IMR-90 (cell line): ENCODE measurements around the gene INTS11. TPM values are rescaled to one million over a fixed set of nuclear protein-coding genes. Genes with fewer than 3 reads are reported as not detected.
"Not testable (repeated sequence)": the region's sequence is repeated elsewhere in the genome, so short reads cannot be mapped to it uniquely, and the experiment has no call there.

Experiments
- ATAC-seq: fragments of 200-7000 bp; cut with Tn5 transposase; 2 replicates; pipeline ENCODE4 v1.9.1; 2020; ENCODE audit warnings: low read depth, mild to moderate bottlenecking, moderate library complexity
- BruUV-seq: library from RNA; stranded (reverse); fragments of 400-500 nt; replicated peaks from 2 replicates; lab custom pipeline; 2021; lab: Mats Ljungman, UMichigan
- CTCF ChIA-PET: fragments of 300-600 bp; formaldehyde crosslinking; extraction: SDS; loops from one replicate; lab custom pipeline; 2021; ENCODE audit warnings: antibody characterized with exemption; lab: Yijun Ruan, JAX
- POLR2A ChIA-PET: fragments of 300-600 bp; sonication (Branson Sonifier 250); formaldehyde crosslinking; loops from one replicate; lab custom pipeline; 2022; ENCODE audit warnings: antibody characterized with exemption; ENCODE audit not compliant: unreplicated experiment; lab: Charles Lee
- DNase-seq: peaks from one replicate; pipeline ENCODE4 v3.0.0; 2013
- H2AFZ ChIP-seq: replicated peaks from 2 replicates; pipeline ENCODE3; 2013; ENCODE audit warnings: low read length, mild to moderate bottlenecking; ENCODE audit not compliant: poor library complexity
- H2AK5ac ChIP-seq: 2 replicates; pipeline ENCODE4 v1.6.1; 2013; ENCODE audit warnings: low read depth, low read length, inconsistent platforms
- H2AK9ac ChIP-seq: replicated peaks from 2 replicates; pipeline ENCODE3; 2013; ENCODE audit warnings: mild to moderate bottlenecking, low read depth, low read length, moderate library complexity; ENCODE audit not compliant: poor library complexity
- H2BK120ac ChIP-seq: 2 replicates; pipeline ENCODE4 v1.6.1; 2013; ENCODE audit warnings: low read depth, low read length, inconsistent platforms
- H2BK15ac ChIP-seq: 3 replicates; pipeline ENCODE4 v1.6.1; 2013; ENCODE audit warnings: low read depth, low read length, inconsistent platforms
- H2BK20ac ChIP-seq: 2 replicates; pipeline ENCODE4 v1.6.1; 2013; ENCODE audit warnings: low read depth, mild to moderate bottlenecking, inconsistent platforms, low read length, moderate library complexity
- H2BK5ac ChIP-seq: 2 replicates; pipeline ENCODE4 v1.6.1; 2013; ENCODE audit warnings: mild to moderate bottlenecking, low read depth, low read length, inconsistent platforms; ENCODE audit not compliant: poor library complexity, severe bottlenecking
- H3K14ac ChIP-seq: replicated peaks from 2 replicates; pipeline ENCODE4 v1.6.1; 2013; ENCODE audit warnings: low read depth, low read length, inconsistent platforms
- H3K18ac ChIP-seq: 2 replicates; pipeline ENCODE4 v1.6.1; 2013; ENCODE audit warnings: low read depth, low read length, control low read depth
- H3K23ac ChIP-seq: 2 replicates; pipeline ENCODE4 v1.6.1; 2013; ENCODE audit warnings: low read depth, low read length, inconsistent platforms
- H3K27ac ChIP-seq: 2 replicates; pipeline ENCODE4 v1.5.1; 2013; ENCODE audit warnings: mild to moderate bottlenecking, control low read depth, low read length; ENCODE audit not compliant: insufficient read depth
- H3K27me3 ChIP-seq: 2 replicates; pipeline ENCODE4 v1.6.1; 2013; ENCODE audit warnings: low read length; ENCODE audit not compliant: control insufficient read depth, insufficient read depth
- H3K36me3 ChIP-seq: 2 replicates; pipeline ENCODE4 v1.6.1; 2013; ENCODE audit warnings: low read length, mixed read lengths; ENCODE audit not compliant: control insufficient read depth, insufficient read depth
- H3K4ac ChIP-seq: 2 replicates; pipeline ENCODE4 v1.6.1; 2013; ENCODE audit warnings: low read depth, low read length, inconsistent platforms
- H3K4me1 ChIP-seq: 2 replicates; pipeline ENCODE4 v1.6.1; 2013; ENCODE audit warnings: low read length, mixed read lengths; ENCODE audit not compliant: control insufficient read depth, insufficient read depth
- H3K4me2 ChIP-seq: 2 replicates; pipeline ENCODE4 v1.6.1; 2013; ENCODE audit warnings: low read depth, mild to moderate bottlenecking, control low read depth, low read length, moderate library complexity
- H3K4me3 ChIP-seq: 2 replicates; pipeline ENCODE4 v1.5.1; 2013; ENCODE audit warnings: low read depth, mild to moderate bottlenecking, control low read depth, low read length, moderate library complexity; ENCODE audit not compliant: insufficient read depth
- H3K56ac ChIP-seq: 2 replicates; pipeline ENCODE4 v1.6.1; 2013; ENCODE audit warnings: low read length, inconsistent platforms; ENCODE audit not compliant: insufficient read depth; ENCODE audit errors: extremely low read depth
- H3K79me1 ChIP-seq, 2 experiments: 2 replicates each; pipeline ENCODE4 v1.6.1; 2013; ENCODE audit warnings: low read length in 2 of 2, inconsistent platforms in 1 of 2, low read depth in 1 of 2
- H3K9ac ChIP-seq: 2 replicates; pipeline ENCODE4 v1.6.1; 2013; ENCODE audit warnings: low read depth, low read length, control low read depth
- H3K9me1 ChIP-seq: 2 replicates; pipeline ENCODE4 v1.6.1; 2013; ENCODE audit warnings: low read length, inconsistent platforms; ENCODE audit not compliant: insufficient read depth
- H3K9me3 ChIP-seq: 2 replicates; pipeline ENCODE4 v1.6.1; 2013; ENCODE audit warnings: low read length; ENCODE audit not compliant: control insufficient read depth, insufficient read depth
- H4K20me1 ChIP-seq: 2 replicates; pipeline ENCODE4 v1.6.1; 2013; ENCODE audit warnings: low read length, inconsistent platforms; ENCODE audit not compliant: insufficient read depth
- H4K5ac ChIP-seq: 2 replicates; pipeline ENCODE4 v1.6.1; 2013; ENCODE audit warnings: mild to moderate bottlenecking, low read depth, low read length, control low read depth
- H4K8ac ChIP-seq, 2 experiments: 2 replicates each; pipeline ENCODE4 v1.6.1; 2013; ENCODE audit warnings: low read depth in 2 of 2, low read length in 2 of 2, control low read depth in 1 of 2, inconsistent platforms in 1 of 2
- H4K91ac ChIP-seq: 2 replicates; pipeline ENCODE4 v1.6.1; 2013; ENCODE audit warnings: low read depth, low read length, inconsistent platforms; ENCODE audit not compliant: insufficient read depth
- BHLHE40 ChIP-seq: fragments of 150-350 bp; IDR thresholded peaks from 2 replicates; pipeline ENCODE4 v1.6.1; 2016; ENCODE audit warnings: mild to moderate bottlenecking, low read depth, low read length
- POLR2A ChIP-seq: IDR thresholded peaks from 2 replicates; pipeline ENCODE4 v1.6.1; 2012; ENCODE audit warnings: mild to moderate bottlenecking, low read depth, low read length
- SMC3 ChIP-seq: fragments of 150-350 bp; IDR thresholded peaks from 2 replicates; pipeline ENCODE4 v1.6.1; 2016; ENCODE audit warnings: low read depth, mild to moderate bottlenecking, antibody characterized with exemption, low read length, moderate library complexity
- WGBS, 2 experiments: methylation state at CpG; one replicate each; pipeline versions ENCODE4 v1.1.5 to v1.1.7; 2013; ENCODE audit warnings: missing lambda C conversion rate in 2 of 2; ENCODE audit not compliant: insufficient read length in 1 of 2; ENCODE audit errors: extremely low coverage in 2 of 2; 5-methylcytosine and 5-hydroxymethylcytosine counted together
- dilution Hi-C: fragments of 300-500 bp; cut with HindIII; formaldehyde crosslinking; loops from one replicate; pipeline ENCODE4 v1.14.3; 2018; ENCODE audit warnings: low sequenced_read_pairs; ENCODE audit not compliant: unreplicated experiment
- in situ Hi-C: fragments of 300-500 bp; cut with MboI; formaldehyde crosslinking; loops from 3 replicates; pipeline ENCODE4 v1.14.3; 2019; ENCODE audit warnings: low sequenced_read_pairs, inconsistent platforms, mixed read lengths
- intact Hi-C: fragments of 100-400 bp; cut with micrococcal nuclease; formaldehyde crosslinking; loops from 2 replicates; pipeline ENCODE4 v1.10.0; 2022
- polyA plus RNA-seq, 3 experiments: library from polyadenylated mRNA; depleted of rRNA; stranded (reverse); fragments of >200 nt; gene quantifications; 2 replicates each; pipeline ENCODE4 v1.2.3, GENCODE V29; 2012; ENCODE audit warnings: low replicate concordance in 1 of 3
- total RNA-seq: library from RNA; depleted of rRNA; stranded (reverse); fragments of >200 nt; gene quantifications from 2 replicates; pipeline ENCODE4 v1.2.3, GENCODE V29; 2012

INTS11 gene
- total and polyA plus RNA-seq, 2 of the 4 experiments (the other 2 are of a cell fraction): 56.1 to 123 TPM

GRCh38 chr1:1370771-1371300 lies 46.4 kb upstream of the INTS11 start:
- Histone ChIP-seq H3K27ac (no peak overlapping the region), H2AK5ac (no peak overlapping the region), H3K36me3 (peaks cover 8% of the 10 kb centered on the region), H4K5ac (no peak overlapping the region), H3K4me1 (peaks cover 11% of the 10 kb centered on the region), H3K18ac (no peak overlapping the region), H2BK15ac (no peak overlapping the region), H3K4ac (no peak overlapping the region), H2AK9ac (no peak overlapping the region), H3K4me3 (no peak overlapping the region), H2AFZ (no peak overlapping the region), H3K79me1 (peaks cover under 1 to 46% of the 10 kb centered on the region in 2 experiments; a peak in 3 of 4 replicates), H2BK5ac (no peak overlapping the region), H3K14ac (no peak overlapping the region), H3K9ac (no peak overlapping the region), H3K9me1 (0 out of 2 replicates have a peak, but pooled peaks cover 3% of the 10 kb centered on the region), H3K23ac (no peak overlapping the region), H4K20me1 (peaks cover 11% of the 10 kb centered on the region; the same call in 1 of the 2 replicates), H3K27me3 (no peaks in the 10 kb centered on the region), H3K56ac (no peak overlapping the region), H4K91ac (no peak overlapping the region), H3K4me2 (no peak overlapping the region), H3K9me3 (no peaks in the 10 kb centered on the region), H2BK20ac (no peak overlapping the region), H2BK120ac (no peak overlapping the region), H4K8ac (no peak overlapping the region)
- DNase-seq: no peak
- BruUV-seq: no TSS peak
- dilution Hi-C loops (no loop called here), intact Hi-C loops (no loop called here), in situ Hi-C loops (no loop called here)
- ChIA-PET CTCF (interaction anchor here (0.5 kb wide), 1 partner anchor 119 kb away, joined by 3 read pairs; no protein-coding TSS in a partner anchor), POLR2A (no interaction called here)
- WGBS, 2 experiments: 92% methylated on average over 9 of the region's 16 CpGs; no CpG with 5 or more reads in 1 of the 2 experiments
- ATAC-seq: no peak
- TF ChIP-seq BHLHE40: no peak
- TF ChIP-seq POLR2A: no peak
- no peak for TF ChIP-seq SMC3

GRCh38 chr1:1370094-1370493 lies 45.6 kb upstream of the INTS11 start:
- dilution Hi-C loops, in situ Hi-C loops, H2AK5ac ChIP-seq, H3K18ac ChIP-seq, H3K56ac ChIP-seq, H3K23ac ChIP-seq, H4K8ac ChIP-seq, H4K5ac ChIP-seq, H2AK9ac ChIP-seq, H3K4ac ChIP-seq, H3K4me2 ChIP-seq, H2AFZ ChIP-seq, BruUV-seq, H3K9me1 ChIP-seq, H4K91ac ChIP-seq, H3K4me3 ChIP-seq, H2BK15ac ChIP-seq, H2BK5ac ChIP-seq, ATAC-seq, intact Hi-C loops, H3K9me3 ChIP-seq, H2BK120ac ChIP-seq, H3K27me3 ChIP-seq, H3K36me3 ChIP-seq, H3K27ac ChIP-seq, H3K14ac ChIP-seq, DNase-seq, H3K9ac ChIP-seq, H2BK20ac ChIP-seq: not testable (repeated sequence)
- 100% methylated on average over 4 of the region's 14 CpGs; no CpG with 5 or more reads in 1 of the 2 experiments for WGBS, 2 experiments
- ChIA-PET CTCF (interaction anchor here (0.7 kb wide), 1 partner anchor 240 kb away, joined by 5 read pairs; no protein-coding TSS in a partner anchor), POLR2A (interaction anchor here (0.7 kb wide), 1 partner anchor 30 kb away, joined by 3 read pairs; no protein-coding TSS in a partner anchor)
- Histone ChIP-seq H4K20me1 (peaks cover 11% of the 10 kb centered on the region; the same call in 1 of the 2 replicates), H3K79me1 (peaks cover 0 to 46% of the 10 kb centered on the region in 2 experiments; a peak in 2 of 4 replicates), H3K4me1 (peaks cover 11% of the 10 kb centered on the region)
